Stimulated activated CD4-positive, alpha-beta T cell treated with anti-CD3 and anti-CD28 coated beads, Interleukin-12 subunit alpha, Interleukin-12 subunit beta, amount 100 ng/mL, for 48 hours (primary cell): Measurements from ENCODE around the gene YPEL3.

Source experiments
- DNase-seq, 3 donors: peaks; one replicate each; pipeline ENCODE4 v3.0.0-alpha.2; 2020; ENCODE audit warnings: low read depth in 2 of 3, low spot score in 1 of 3

Gene YPEL3

GRCh38 chr16:30091474-30092372 is 4.3 kb downstream of the YPEL3 start, which contains the start of gene TBX6:
TSS of gene TBX6 (minus strand) at chr16:30091924. CDS start at chr16:30091193, 731 bp downstream.
- DNase-seq, result peak; percentile 88 to 94 (median 89)

DNA sequence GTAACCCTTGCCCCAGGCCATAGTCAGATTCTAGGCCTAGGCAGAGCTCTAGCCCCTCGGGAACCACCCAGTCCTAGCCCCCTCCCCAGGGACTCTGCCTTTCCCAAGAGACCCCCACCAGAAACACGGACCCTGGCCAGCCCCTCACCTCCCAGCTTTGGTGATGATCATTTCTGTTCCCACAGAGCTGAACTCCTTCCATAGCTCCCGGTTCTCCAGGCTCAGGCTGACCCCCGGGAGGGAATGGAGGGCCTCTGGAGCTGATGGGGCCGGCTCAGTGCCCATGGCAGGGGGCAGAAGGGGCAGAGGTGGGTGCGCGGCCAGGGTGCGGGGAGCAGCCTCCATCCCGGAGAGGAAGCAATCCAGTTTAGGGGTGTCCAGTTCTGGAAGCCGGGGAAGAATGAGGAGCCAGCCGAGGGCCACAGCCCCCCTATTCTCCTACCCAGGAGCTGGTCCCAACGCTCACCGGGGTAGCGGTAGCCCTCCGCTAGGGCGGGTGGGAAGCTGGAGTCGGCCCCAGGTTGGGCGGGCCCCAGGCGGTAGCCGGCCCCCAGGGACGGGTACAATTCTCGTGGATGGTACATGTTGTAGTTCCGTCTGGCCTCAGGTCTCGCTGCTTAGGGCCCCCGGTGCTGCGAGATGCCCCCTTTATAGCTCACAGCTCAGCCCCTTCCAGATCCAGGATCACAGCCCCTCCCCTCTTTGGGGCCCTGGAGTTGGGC is 5.2 kb downstream of the YPEL3 start:
- DNase-seq, result no peak

- no peak for DNase-seq
Observed at GRCh38 chr16:30088832-30089624, 7.0 kb downstream of the YPEL3 start.

DNA sequence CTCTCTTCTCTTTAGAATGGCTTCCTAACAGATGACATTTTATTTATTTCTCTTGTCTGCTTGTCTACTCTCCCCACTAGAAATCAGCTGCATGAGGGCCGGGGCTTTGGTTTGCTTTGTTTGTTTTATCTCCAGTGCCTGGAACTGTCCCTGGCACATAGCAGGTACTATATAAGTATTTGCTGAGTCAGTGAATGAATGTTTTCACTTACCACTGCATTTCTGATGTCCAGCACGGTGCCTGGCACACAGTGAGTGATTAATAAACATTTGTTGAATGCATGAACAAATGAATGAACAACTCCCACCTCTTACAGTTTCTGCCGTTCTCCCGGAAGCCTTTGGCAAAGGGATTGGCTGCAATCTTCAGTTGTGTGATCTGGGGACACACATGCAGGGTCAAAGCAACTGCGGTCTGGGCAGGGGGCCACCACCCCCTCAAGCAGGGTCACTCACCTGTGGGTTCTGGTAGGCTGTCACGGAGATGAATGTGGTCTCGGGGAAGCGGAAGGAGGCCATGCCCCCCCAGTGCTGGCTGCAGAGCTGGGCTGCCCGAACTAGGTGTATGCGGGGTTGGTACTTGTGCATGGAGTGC is 7.7 kb downstream of the YPEL3 start:
- no peak for DNase-seq

DNA sequence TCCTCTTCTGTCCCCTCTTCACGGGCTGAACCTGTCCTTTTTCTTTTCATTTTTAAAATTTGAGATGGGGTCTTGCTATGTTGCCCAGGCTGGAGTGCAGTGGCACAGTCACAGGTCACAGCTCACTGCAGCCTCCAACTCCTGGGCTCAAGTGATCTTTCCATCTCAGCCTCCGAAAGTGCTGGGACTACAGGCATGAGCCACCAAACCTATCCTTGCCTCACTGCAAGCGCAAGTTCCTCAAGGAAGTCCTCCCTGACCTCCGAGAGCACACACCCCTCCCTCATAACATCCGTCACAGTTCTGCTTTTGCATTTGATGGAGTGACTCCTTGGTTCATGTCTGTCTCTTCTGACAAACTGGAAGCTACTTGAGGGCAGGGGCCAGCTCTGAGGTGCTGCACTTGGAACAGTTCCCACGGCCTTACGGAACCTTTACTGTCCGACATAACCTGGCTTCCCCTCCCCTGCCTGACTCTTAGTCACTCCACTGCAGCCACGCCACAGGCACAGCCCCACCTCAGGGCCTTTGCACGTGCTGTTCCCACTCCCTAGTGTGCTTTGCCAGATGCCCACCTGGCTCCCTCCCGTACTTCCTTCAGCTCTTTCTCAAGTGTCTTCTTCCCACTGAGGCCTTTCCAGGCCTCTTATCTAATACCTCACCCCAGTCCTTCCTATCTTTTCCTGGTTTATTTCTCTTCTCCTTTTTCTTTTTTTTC is 8.7 kb downstream of the YPEL3 start:
- DNase-seq, result no peak

DNA sequence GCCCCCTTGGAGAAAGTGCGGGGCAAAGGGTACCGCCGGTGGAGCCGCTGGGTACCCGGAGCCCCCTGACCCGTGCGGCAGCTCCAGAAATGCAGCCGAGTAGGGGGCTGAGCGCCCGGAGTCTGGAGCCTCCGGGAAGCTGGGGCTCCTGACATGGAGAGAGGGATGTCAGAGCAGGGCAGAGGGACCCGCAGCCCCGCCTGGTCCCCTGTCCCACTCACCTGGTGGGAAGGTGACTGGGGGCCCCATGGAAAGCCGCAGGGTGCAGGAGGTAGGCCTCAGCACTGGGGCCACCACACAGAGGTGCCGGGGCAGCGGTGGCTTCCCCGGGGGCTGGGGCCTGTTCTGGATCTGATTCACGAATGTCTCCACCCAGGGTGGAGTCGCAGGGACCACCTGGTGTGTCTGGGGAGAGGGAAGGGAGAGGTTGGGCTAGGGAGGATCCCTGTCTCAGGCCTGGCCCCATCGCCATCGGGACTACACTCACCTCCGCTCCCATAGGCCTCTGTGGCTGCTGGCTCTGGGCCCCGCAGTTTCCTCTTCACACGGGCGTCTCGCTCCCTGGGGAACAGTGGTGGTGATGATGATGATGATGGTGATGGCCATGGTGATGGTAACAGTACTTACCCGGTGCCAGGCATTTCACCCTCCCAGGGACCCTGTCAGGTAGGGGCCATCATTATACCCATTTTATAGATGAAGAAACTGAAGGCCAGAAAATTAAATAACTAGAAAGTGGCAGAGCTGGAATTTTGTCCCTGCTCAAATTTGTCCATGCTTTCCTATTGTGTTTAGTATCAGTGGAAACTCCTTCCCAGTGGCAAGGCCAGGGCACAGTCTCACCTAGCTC is 9.5 kb downstream of the YPEL3 start:
- no peak for DNase-seq

- DNase-seq, result no peak
Observed at GRCh38 chr16:30085820-30086219, 10.2 kb downstream of the YPEL3 start.

DNA sequence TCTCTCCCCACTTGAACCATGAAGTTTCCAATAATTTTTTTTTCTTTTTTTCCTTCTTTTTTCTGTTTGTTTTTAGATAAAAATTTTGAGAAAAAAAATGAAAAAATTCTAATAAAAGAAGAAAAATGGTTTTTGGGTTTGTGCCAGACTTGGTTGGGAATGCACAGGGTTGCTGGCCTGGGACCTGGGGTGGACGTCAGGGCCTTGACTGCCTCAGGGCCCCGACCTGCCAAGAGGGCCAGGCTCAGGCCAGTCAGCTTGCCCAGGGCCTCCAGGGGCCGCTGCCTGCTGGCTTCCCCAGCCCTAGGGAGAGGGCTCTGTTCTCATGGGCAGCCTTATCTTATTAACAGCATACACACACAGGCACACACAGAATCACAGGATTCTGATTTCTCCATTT is 10.8 kb downstream of the YPEL3 start:
- DNase-seq, result no peak

DNA sequence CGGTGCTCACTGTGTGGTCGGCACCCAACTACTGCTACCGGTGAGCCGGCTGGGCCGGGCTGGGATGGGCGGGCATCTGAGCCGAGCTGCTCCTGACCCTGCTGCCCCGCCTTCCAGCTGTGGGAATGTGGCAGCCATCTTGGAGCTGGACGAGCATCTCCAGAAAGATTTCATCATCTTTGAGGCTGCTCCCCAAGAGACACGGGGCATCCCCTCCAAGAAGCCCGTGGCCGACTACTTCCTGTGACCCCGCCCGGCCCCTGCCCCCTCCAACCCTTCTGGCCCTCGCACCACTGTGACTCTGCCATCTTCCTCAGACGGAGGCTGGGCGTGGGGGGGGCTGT is 11.2 kb downstream of the YPEL3 start:
- DNase-seq, result no peak

- DNase-seq, result no peak
Observed at GRCh38 chr16:30084096-30084815, 11.8 kb downstream of the YPEL3 start.

- DNase-seq, result no peak
Observed at GRCh38 chr16:30083216-30084055, 12.6 kb downstream of the YPEL3 start.

DNA sequence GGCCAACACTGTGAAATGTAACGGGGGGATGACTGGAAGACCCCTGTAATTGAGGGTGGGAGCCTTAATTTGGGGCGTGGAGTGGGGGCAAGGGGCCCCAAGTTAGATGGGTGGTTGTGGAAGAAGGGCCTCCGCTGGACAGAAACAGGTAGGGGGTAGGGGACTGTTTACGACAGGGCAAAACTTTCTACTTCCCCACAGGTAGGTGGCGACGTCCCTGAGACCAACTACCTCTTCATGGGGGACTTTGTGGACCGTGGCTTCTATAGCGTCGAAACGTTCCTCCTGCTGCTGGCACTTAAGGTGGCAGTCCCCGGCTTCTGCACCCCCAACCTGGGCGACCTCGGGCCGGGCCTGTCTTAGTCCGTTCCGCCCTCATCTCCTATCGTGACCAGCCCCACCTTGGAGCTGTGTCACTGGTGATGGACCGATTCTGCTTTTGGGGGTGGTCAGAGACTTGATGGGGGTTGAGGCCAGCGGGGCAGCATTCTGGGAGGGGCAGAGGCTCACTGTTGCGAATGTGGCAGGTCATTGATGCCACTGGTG is 13.4 kb downstream of the YPEL3 start:
- DNase-seq, result no peak

DNA sequence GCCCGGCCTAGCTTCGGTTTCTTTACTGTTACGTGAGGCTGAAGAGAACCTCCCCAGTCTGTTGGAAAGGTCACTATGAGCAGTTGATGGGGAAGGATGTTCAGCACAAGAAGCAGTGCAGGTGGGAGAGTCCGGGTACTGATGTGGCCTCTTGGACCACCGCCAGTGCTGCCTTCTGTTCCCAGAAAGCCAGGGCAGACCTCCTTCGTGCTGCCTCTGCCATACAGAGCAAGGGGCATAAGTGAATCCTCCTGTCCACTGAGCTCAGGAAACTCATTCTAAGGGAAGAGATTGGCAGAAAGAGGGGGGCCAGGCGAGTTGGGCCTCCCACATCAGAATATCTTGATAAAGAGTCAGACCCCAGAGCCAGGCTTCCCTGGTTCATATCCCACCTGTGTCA is 16.5 kb downstream of the YPEL3 start:
- no peak for DNase-seq

DNA sequence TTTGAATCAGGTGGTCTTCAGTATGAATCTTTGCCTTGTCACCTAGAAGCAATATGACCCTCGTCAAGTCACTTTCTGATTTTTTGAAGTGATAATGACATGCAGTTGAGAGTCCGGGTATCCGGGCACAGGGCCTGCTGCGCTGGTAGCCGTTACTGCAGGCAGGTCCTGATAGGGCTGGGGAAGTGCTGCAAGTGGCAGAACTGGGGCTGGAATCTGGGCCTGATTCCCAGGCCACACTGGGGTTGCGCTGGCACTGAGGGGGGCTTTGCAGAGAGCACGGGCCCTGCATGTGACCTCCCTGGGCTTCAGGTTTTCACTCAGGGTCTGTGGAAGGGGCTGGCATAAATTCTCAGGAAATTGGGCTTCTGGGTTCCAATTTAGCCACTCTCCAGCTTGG is 17.3 kb downstream of the YPEL3 start:
- no peak for DNase-seq

DNA sequence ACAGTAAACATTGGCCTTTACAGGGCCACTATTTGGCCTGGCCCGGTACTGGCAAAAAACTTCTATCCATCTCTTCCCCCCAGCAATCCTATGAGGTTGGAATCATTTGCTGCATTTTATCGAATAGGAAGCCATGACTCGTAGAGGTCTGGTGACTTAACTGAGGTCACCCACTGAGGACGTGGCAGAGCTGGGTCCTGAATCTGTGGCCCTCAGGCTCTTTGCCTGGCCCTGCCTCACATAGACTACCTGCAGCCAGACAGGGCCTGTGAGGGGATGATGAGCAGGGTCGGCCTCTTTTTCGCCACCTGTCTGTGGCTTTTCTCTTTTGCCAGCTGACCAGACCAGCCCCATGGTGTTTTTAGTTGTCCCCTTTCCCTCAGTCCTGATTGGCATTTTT is 18.4 kb downstream of the YPEL3 start:
- DNase-seq, result no peak

DNA sequence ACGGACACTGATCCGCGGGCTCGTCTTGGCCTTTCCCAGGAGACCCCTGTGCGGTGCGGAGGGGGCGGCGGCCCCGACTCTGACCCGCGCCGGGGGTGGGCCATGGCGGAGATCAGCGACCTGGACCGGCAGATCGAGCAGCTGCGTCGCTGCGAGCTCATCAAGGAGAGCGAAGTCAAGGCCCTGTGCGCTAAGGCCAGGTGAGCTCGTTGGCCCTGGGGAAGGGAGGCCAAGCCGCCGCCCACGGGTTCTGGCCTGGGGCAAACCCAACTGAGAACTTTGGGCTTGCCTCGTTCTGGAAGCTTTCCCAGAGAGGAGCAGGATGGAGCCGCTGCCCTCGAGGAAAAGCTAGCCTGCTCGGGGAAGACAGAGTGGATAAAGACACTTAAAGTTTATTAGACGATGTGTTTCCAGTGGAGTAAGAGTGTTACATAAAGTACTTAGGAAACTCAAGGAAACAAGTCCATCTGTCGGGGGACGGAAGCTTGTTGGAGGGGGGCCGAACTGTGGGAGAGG is 19.7 kb downstream of the YPEL3 start:
- no peak for DNase-seq

GRCh38 chr16:30075503-30076275 is 20.3 kb downstream of the YPEL3 start, which contains the start of gene PPP4C:
TSS of gene PPP4C (plus strand) at chr16:30075994. CDS start at chr16:30076378, 384 bp downstream.
- peak; percentile 84 to 88 (median 86) for DNase-seq
